ENCODE measurements around the gene FERMT3.
"Not testable (repeated sequence)": the region's sequence is repeated elsewhere in the genome, so short reads cannot be mapped to it uniquely, and the experiment has no call there.

The FERMT3 gene

GRCh38 chr11:64244107-64244506 is 37.6 kb downstream of the FERMT3 start:
- POLR2A ChIA-PET = interaction anchor here (1.1 to 8.9 kb wide), 9 partner anchors 10 to 74 kb away, joined by 3 to 78 read pairs (median 7); partner anchors contain the start of genes DNAJC4, NUDT22, PRDX5 and STIP1
- CTCF ChIA-PET = interaction anchor here (0.6 to 1.1 kb wide), 3 partner anchors 27 to 88 kb away, joined by 3 to 4 read pairs (median 3); no protein-coding TSS in a partner anchor
- TF ChIP-seq FOXM1 (IDR thresholded peaks at IDR 0.05; ENCODE audit: borderline replicate concordance) (no peak), SP1 (IDR thresholded peaks at IDR 0.05) (no peak), ELF4 (IDR thresholded peaks at IDR 0.05) (no peak), HDGF (IDR thresholded peaks at IDR 0.05; ENCODE audit: borderline replicate concordance) (no peak), ARNT (IDR thresholded peaks at IDR 0.05) (no peak), FOXA1 (IDR thresholded peaks at IDR 0.05) (no peak), FOXK2 (IDR thresholded peaks at IDR 0.05) (no peak), NFRKB (IDR thresholded peaks at IDR 0.05) (no peak), BHLHE40 (IDR thresholded peaks at IDR 0.05; ENCODE audit: borderline replicate concordance) (no peak), PKNOX1 (IDR thresholded peaks at IDR 0.05) (no peak), L3MBTL2 (conservative IDR thresholded peaks at IDR 0.05) (no peak), CTBP1 (IDR thresholded peaks at IDR 0.05; ENCODE audit: borderline replicate concordance) (no peak), SUZ12 (IDR thresholded peaks at IDR 0.05) (no peak)
- DNase-seq (ENCODE audit: extremely low spot score) = no peak

- CTCF ChIA-PET = interaction anchor here (1.0 kb wide), 1 partner anchor 87 kb away, joined by 4 read pairs; no protein-coding TSS in a partner anchor
- DNase-seq (ENCODE audit: extremely low spot score) = no peak
- POLR2A ChIA-PET = interaction anchor here (0.9 to 8.9 kb wide), 8 partner anchors 9 to 110 kb away, joined by 3 to 78 read pairs (median 10); partner anchors contain the start of genes DNAJC4, PRDX5 and VEGFB
- TF ChIP-seq LEF1 (IDR thresholded peaks at IDR 0.05; ENCODE audit: borderline replicate concordance) = no peak
- TF ChIP-seq SP1 (IDR thresholded peaks at IDR 0.05) = no peak
These were observed 38.4 kb downstream of the FERMT3 start for GRCh38 chr11:64244966-64245365.

- no peak for DNase-seq (ENCODE audit: extremely low spot score)
- CTCF ChIA-PET = no interaction called here
- POLR2A ChIA-PET = interaction anchor here (0.9 to 8.9 kb wide), 12 partner anchors 9 to 109 kb away, joined by 3 to 78 read pairs (median 8); partner anchors contain the start of genes DNAJC4, ESRRA, NUDT22 and PRDX5
- no peak for TF ChIP-seq PKNOX1 (IDR thresholded peaks at IDR 0.05)
- TF ChIP-seq FOXM1 (IDR thresholded peaks at IDR 0.05; ENCODE audit: borderline replicate concordance) = no peak
- TF ChIP-seq SP1 (IDR thresholded peaks at IDR 0.05) = no peak
- TF ChIP-seq ARNT (IDR thresholded peaks at IDR 0.05) = no peak
- no peak for TF ChIP-seq NFRKB (IDR thresholded peaks at IDR 0.05)
- TF ChIP-seq ELF4 (IDR thresholded peaks at IDR 0.05) = no peak
- no peak for TF ChIP-seq FOXA1 (IDR thresholded peaks at IDR 0.05)
- no peak for TF ChIP-seq FOXK2 (IDR thresholded peaks at IDR 0.05)
- TF ChIP-seq ZNF384 (IDR thresholded peaks at IDR 0.05) = no peak
- TF ChIP-seq L3MBTL2 (conservative IDR thresholded peaks at IDR 0.05) = no peak
- no peak for TF ChIP-seq LEF1 (IDR thresholded peaks at IDR 0.05; ENCODE audit: borderline replicate concordance)
- TF ChIP-seq CTBP1 (IDR thresholded peaks at IDR 0.05; ENCODE audit: borderline replicate concordance) = no peak
- TF ChIP-seq BHLHE40 (IDR thresholded peaks at IDR 0.05; ENCODE audit: borderline replicate concordance) = no peak
- TF ChIP-seq TARDBP (IDR thresholded peaks at IDR 0.05) = no peak
- TF ChIP-seq SUZ12 (IDR thresholded peaks at IDR 0.05) = no peak
These were observed 38.9 kb downstream of the FERMT3 start for GRCh38 chr11:64245401-64245796.

- no peak for DNase-seq (ENCODE audit: extremely low spot score)
- ChIA-PET CTCF (interaction anchor here (0.6 to 0.9 kb wide), 2 partner anchors 41 to 44 kb away, joined by 3 read pairs; no protein-coding TSS in a partner anchor), POLR2A (interaction anchor here (0.8 to 8.9 kb wide), 16 partner anchors 7 to 109 kb away, joined by 3 to 78 read pairs (median 5); partner anchors contain the start of genes DNAJC4, ESRRA, NUDT22 and PRDX5)
- no peak for TF ChIP-seq ELF4 (IDR thresholded peaks at IDR 0.05)
- peak; percentile 77; the same call in 1 of the 2 replicates for TF ChIP-seq HDGF (IDR thresholded peaks at IDR 0.05; ENCODE audit: borderline replicate concordance)
- no peak for TF ChIP-seq ARNT (IDR thresholded peaks at IDR 0.05)
- no peak for TF ChIP-seq LEF1 (IDR thresholded peaks at IDR 0.05; ENCODE audit: borderline replicate concordance)
These were observed 39.5 kb downstream of the FERMT3 start for GRCh38 chr11:64245797-64246620.

GRCh38 chr11:64246621-64246870 is 40.0 kb downstream of the FERMT3 start:
- POLR2A ChIA-PET = interaction anchor here (0.8 to 8.9 kb wide), 13 partner anchors 8 to 85 kb away, joined by 3 to 78 read pairs (median 7); partner anchors contain the start of genes DNAJC4, ESRRA, NUDT22 and PRDX5

GRCh38 chr11:64246871-64247728 is 40.6 kb downstream of the FERMT3 start, which contains the start of gene PPP1R14B:
Gene PPP1R14B (minus strand): TSS chr11:64246943. CDS start chr11:64246673, 270 bp downstream.
- ChIA-PET CTCF (no interaction called here), POLR2A (interaction anchor here (0.8 to 8.9 kb wide), 13 partner anchors 8 to 84 kb away, joined by 3 to 78 read pairs (median 7); partner anchors contain the start of genes DNAJC4, ESRRA, NUDT22 and PRDX5)
- TF ChIP-seq HDGF (IDR thresholded peaks at IDR 0.05; ENCODE audit: borderline replicate concordance) (no peak), SUZ12 (IDR thresholded peaks at IDR 0.05) (no peak), FOXA1 (IDR thresholded peaks at IDR 0.05) (no peak), L3MBTL2 (conservative IDR thresholded peaks at IDR 0.05) (peak; percentile 92), NFRKB (IDR thresholded peaks at IDR 0.05) (no peak), LEF1 (IDR thresholded peaks at IDR 0.05; ENCODE audit: borderline replicate concordance) (0 out of 2 replicates have a peak, but pooled peaks have one; percentile 10), CTBP1 (IDR thresholded peaks at IDR 0.05; ENCODE audit: borderline replicate concordance) (no peak), ARNT (IDR thresholded peaks at IDR 0.05) (no peak), FOXM1 (IDR thresholded peaks at IDR 0.05; ENCODE audit: borderline replicate concordance) (no peak), PKNOX1 (IDR thresholded peaks at IDR 0.05) (no peak), BHLHE40 (IDR thresholded peaks at IDR 0.05; ENCODE audit: borderline replicate concordance) (no peak), SP1 (IDR thresholded peaks at IDR 0.05) (no peak), ZNF384 (IDR thresholded peaks at IDR 0.05) (no peak), FOXK2 (IDR thresholded peaks at IDR 0.05) (no peak)
- peak; percentile 82 for DNase-seq (ENCODE audit: extremely low spot score)

More at GRCh38 chr11:64246621-64246870, 40.0 kb downstream of the FERMT3 start:
- not testable (repeated sequence) for DNase-seq (ENCODE audit: extremely low spot score)
- peak; percentile 32; the same call in 1 of the 2 replicates for TF ChIP-seq FOXM1 (IDR thresholded peaks at IDR 0.05; ENCODE audit: borderline replicate concordance)
- CTCF ChIA-PET = interaction anchor here (0.9 kb wide), 1 partner anchor 42 kb away, joined by 3 read pairs; no protein-coding TSS in a partner anchor
